Activated CD4-positive, alpha-beta T cell treated with anti-CD3 and anti-CD28 coated beads, Interleukin-2, amount 50 U/mL, for 4 hours (primary cell): ENCODE results near the gene POU6F2.

Source experiments
- DNase-seq, 2 experiments: peaks; one replicate each; pipeline ENCODE4 v3.0.0-alpha.2; 2020

The POU6F2 gene

DNA sequence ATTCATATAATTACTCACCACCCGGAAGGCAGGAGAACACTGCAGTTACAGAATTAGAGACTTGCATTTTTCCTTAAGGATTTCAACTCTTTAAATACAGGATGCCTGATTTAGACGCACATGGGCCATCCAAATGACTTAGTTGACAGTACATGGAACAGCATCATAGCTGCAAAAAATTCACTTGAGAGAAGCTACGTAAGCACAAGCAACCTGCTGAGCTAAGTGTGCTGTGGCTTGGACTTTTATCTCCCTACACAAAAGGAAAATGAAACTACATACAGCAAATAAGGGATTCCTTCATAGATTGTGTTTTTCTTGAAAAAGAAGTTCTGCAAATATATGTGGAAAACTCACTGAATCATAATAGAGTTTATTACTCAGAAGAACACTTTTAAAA, 152.6 kb downstream of the POU6F2 start:
- DNase-seq: no peak

GRCh38 chr7:39130857-39131526, 153.3 kb downstream of the POU6F2 start:
- no peak for DNase-seq

DNA sequence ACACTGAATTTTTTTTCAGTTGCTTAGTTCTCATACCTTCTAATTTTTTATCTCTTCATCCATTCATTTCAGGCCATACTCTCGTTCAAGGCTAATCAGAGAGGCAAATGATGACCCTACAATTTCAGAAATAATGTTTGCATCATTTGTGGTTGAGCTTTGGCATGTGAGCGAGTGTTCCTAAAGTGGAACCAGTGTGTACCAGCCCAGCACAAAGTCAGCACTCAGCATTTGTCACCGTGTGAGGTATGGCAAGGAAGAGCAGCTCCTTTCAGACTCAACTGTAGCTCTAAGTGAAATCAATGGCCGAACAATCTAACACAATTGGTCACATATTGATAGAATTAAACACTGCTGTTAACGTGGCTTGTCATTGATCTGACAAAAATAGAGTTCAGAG, 154.6 kb downstream of the POU6F2 start:
- no peak for DNase-seq

- no peak for DNase-seq
These were observed 155.4 kb downstream of the POU6F2 start for GRCh38 chr7:39133088-39133487.

- no peak for DNase-seq
These were observed 159.8 kb downstream of the POU6F2 start for GRCh38 chr7:39137480-39137879.

GRCh38 chr7:39142750-39143149, 165.0 kb downstream of the POU6F2 start:
- no peak for DNase-seq

DNA sequence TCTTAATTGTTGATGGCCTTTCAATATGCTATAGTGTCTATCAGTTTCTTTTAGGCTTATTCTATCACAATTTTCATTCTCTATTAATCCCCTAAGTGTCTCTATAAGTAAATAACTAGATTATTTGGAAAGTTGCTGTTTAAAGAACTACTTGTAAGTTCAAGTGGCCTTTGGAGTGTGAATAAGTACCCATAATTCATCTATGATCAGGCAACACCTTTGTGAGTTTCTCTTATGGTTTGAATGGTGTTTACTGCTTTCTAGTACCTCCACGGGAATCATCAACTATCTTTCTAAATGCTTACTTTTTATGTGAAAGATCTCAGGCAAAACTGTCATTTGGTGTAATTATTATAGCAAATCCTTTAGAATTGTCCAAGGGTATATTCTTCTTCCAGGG, 166.7 kb downstream of the POU6F2 start:
- DNase-seq: no peak

DNA sequence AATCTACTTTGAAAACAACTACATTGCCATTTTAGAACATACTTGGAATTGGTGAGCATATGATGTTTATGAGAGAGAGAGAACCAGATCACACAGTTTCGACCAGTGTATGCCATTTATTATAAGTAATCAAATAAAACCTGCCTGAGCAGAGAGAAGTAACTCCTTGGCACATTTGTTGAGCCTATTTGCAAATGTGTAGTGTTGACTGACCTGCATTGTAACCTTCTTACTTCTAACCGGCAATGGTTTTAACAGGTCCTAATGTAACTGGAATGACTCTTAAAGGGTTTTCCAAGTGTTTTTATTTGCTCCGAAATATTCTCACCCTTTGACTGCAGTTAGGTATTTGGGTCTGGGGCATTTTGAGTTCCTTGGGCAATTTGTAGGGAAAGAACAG, 167.6 kb downstream of the POU6F2 start:
- no peak for DNase-seq

GRCh38 chr7:39145935-39146334, 168.2 kb downstream of the POU6F2 start:
- no peak for DNase-seq

DNA sequence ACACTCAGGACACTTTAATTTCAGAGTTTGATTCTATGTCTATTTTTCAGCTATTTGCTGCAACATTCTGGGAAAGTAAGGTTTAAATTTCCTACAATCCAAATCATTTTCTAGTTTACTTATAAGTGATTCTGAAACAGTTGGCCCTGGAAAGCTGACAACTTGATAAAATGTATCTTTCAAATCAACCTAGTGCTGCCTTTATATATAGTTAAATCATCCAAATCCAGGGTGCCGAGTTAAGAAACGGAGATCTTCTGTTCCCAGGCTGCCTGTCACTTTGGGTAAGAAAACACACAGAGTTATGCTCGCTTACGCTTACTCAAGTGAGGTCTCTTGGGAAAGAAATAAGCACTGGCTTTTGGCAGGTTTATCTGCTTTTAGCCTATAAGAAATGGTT, 175.0 kb downstream of the POU6F2 start:
- no peak for DNase-seq

DNA sequence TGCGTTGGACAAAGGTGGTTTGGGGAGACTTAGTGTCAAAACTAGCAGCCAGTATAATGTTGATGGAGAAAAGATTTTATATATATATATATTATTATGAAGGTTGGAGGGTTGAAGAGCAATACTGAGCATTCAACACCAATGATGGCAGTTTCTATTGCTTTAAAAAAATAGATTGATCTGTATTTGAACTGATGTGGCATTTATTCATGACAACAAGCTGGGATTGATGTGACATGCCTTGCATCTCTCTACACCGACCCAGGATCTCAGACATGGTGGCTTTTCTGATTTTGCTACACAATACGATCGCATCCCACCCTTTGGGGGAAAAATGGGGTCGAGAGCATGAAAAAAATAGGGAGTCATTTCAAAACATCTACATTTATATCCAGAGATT, 175.4 kb downstream of the POU6F2 start:
- DNase-seq: no peak

GRCh38 chr7:39153647-39154046, 175.9 kb downstream of the POU6F2 start:
- DNase-seq: no peak

DNA sequence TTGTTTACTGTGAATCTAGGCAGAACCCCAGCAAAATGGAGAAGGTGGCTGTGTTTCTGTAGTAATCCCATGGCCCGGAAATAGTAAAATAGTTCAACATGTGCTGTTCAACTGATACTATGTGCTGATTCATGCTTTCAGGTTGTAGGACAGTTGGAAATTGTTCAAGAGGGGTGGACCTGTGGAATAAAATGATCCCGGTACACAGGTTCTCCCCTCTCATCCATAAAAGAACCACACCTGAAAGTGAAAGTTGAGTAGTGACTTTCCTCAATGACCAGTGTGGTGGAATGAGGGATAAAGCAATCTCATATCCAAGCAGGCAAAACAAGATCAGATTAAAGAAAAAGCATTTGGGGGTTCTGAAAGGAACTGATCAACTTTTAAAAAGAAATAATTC, 177.1 kb downstream of the POU6F2 start:
- no peak for DNase-seq

- DNase-seq: no peak
These were observed 180.7 kb downstream of the POU6F2 start for GRCh38 chr7:39158367-39158766.

- DNase-seq: no peak
These were observed 184.2 kb downstream of the POU6F2 start for GRCh38 chr7:39161903-39162302.

DNA sequence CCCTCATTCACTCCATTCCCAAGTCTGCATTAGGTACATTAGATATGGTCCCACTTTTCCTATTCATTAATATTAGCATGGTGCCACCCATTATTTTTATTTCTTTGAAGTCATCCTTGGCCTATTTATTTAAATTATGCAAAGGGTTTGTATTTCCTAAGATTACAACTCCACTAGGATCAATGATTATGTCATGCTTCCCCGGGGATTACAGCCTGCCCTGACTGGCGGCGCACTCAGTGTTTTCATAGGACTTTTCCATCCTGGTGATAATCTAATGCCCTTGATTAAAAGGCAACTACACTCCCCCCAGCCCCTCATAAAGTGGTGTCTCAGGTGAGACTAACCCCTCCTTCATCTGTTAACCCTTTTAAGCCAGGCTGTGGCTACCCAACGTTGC, 187.2 kb downstream of the POU6F2 start:
- DNase-seq: no peak

GRCh38 chr7:39168403-39169098, 190.8 kb downstream of the POU6F2 start:
- no peak for DNase-seq

DNA sequence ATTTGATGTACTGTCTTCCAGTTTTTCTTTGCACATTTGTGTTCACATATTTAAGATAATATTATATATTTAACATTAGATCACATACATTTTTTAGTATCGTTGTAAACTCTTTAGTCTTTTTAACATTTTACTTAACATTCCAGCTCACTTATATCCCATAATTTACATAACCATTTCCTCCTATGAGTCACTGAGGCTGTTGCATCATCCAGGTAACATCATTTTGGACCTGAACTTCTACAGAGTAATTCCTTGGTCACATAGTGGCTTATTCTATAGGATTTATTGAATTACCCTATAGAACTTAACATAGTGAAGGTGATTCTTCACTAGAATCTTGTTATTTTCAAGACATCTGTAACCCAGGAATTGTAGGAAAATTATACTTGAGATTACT, 194.4 kb downstream of the POU6F2 start:
- DNase-seq: no peak

GRCh38 chr7:39181398-39181797, 203.7 kb downstream of the POU6F2 start:
- DNase-seq: no peak

GRCh38 chr7:39183796-39184195, 206.1 kb downstream of the POU6F2 start:
- DNase-seq: no peak

GRCh38 chr7:39184391-39184790, 206.7 kb downstream of the POU6F2 start:
- DNase-seq: no peak

DNA sequence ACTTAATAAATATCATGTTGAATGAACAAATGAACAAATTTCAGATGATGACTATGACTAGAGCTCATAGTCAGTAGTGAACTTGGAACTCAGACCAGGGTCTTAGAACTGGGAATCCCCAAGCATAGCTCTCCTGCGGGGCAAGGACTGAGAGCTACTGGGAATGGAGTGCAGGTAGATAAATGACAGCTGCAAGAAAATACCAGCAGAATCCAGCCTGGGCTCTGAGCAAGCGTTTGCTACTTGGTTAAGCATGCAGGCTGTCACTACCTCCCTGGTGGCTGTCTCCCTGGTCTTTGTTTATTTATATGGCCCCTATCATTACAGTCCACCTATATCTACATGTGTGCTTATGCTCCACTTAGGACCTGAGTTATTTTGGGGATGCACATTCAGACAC, 208.4 kb downstream of the POU6F2 start:
- no peak for DNase-seq

DNA sequence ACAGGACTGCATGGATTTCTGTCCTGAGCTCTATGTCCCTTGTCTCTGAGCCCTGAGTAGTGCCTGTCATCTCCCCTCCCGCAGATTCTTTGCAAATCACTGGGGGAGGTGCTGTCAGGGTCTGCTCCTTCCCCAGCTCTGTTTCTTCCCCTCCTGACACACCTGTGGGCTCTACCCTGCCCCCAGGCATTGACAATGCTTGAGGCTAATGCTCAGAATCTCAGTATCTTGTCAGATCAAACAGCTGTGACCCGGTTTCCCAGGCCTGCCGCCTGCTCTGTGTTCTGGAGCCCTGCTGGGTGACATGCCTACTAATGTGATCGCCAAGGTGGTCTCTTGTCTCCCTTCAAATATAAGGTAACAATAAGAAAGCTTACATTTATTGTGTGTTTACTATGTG, 209.0 kb downstream of the POU6F2 start:
- no peak for DNase-seq

DNA sequence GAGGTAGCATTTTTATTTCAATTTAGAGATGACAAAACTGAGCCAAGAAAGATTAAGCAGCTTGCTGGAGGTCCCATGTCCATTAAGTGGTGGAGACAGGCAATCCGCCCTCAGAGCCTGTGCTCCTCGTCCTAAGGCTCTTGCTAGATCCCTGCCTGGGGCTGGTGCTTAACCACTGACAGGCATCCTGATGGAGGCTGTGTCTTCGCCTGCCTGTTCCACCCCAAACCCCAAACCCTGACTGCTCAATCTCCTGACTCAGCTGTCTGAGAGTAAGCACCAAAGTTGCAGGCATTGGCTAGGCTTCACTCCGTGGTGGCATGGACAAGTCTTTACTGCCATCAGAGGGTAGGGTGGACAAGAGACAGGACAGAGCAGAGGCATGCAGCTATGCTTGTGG, 209.4 kb downstream of the POU6F2 start:
- no peak for DNase-seq

DNA sequence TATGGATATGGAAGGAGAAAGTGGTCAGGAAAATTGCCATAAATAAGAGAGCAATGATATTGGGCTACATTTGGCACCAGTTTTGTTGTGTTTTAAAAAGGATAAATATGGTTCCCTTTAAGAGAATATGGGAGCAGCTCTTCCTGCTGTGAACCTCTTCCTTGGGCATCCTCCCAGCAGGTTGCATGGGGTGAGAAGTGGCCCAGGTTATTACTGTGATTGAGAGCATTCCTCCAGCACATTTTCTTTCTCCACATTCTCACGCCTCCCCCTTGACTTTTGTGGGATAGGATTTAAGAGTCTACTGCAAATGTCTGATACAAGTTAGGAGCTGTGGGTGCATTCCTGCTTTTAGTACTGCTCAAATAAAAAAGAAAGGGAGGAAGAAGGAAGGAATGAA, 214.8 kb downstream of the POU6F2 start:
- DNase-seq: no peak
